HG03442 (cell line): ENCODE measurements around the gene CD72.

ENCODE experiments used
- ATAC-seq: cut with Tn5 transposase; IDR thresholded peaks from one replicate; pipeline ENCODE4 v1.9.1; 2021; ENCODE audit warnings: mild to moderate bottlenecking, moderate library complexity; ENCODE audit not compliant: unreplicated experiment

CD72 gene, protein sequence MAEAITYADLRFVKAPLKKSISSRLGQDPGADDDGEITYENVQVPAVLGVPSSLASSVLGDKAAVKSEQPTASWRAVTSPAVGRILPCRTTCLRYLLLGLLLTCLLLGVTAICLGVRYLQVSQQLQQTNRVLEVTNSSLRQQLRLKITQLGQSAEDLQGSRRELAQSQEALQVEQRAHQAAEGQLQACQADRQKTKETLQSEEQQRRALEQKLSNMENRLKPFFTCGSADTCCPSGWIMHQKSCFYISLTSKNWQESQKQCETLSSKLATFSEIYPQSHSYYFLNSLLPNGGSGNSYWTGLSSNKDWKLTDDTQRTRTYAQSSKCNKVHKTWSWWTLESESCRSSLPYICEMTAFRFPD

GRCh38 chr9:35618325-35618727 lies at the start of gene CD72:
Gene CD72 (minus strand): TSS chr9:35618413. CDS start chr9:35618303, 110 bp downstream.
- no peak for ATAC-seq

GRCh38 chr9:35667939-35668338 lies 49.7 kb upstream of the CD72 start:
- ATAC-seq = no peak

DNA sequence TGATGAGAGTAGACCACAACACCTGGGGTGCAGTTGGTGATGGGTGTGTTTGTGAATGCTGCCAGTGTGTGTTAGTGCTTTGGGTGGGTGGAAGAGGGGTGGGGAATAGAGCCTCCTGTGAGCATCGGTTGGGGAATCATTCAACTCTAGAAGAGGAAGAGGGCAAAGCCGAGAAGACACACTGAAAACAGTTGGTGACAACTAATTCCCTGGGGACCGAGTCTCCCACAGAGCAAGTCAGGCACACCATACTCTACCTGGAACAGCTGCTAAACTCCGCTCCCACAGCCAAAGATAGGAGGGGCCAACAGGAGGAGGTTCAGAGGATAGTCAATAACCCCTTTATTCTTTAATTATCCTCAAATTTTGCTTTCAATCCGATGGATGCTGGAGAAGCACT lies 48.3 kb upstream of the CD72 start:
- no peak for ATAC-seq

- no peak for ATAC-seq
Observed at GRCh38 chr9:35666045-35666444, 47.8 kb upstream of the CD72 start.

GRCh38 chr9:35665471-35665818 lies 47.2 kb upstream of the CD72 start:
- no peak for ATAC-seq

GRCh38 chr9:35664531-35665470 lies 46.6 kb upstream of the CD72 start, which contains the start of gene ARHGEF39:
Gene ARHGEF39 (minus strand): TSS chr9:35665195. CDS start chr9:35665169, 26 bp downstream.
- ATAC-seq = peak; percentile 78

DNA sequence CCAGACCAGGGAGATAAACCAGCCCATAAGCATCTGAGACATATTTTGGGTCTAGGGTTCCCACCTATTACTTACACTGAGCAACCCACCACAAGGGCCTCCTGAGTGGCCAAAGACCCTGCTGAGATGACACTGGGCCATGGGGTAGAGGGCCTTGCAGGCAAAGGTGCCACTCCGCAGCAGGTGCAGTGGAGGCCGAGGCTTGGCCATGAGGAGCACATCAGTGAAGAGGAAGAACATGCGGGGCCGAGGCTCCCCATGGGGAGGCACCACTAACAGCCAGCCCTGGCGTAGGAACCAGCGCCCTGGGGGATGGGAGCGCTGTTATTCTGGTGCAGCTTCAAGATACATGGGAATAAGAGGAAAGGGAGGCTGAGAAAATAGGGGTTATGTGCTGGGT lies 44.2 kb upstream of the CD72 start:
- ATAC-seq = no peak

- ATAC-seq = no peak
Observed at GRCh38 chr9:35661756-35662350, 43.6 kb upstream of the CD72 start.

- no peak for ATAC-seq
Observed at GRCh38 chr9:35660966-35661415, 42.8 kb upstream of the CD72 start.

- no peak for ATAC-seq
Observed at GRCh38 chr9:35659340-35659739, 41.1 kb upstream of the CD72 start.

GRCh38 chr9:35658968-35659220 lies 40.7 kb upstream of the CD72 start:
- ATAC-seq = no peak

- ATAC-seq = peak; percentile 50
Observed at GRCh38 chr9:35658137-35658967, 40.1 kb upstream of the CD72 start, which contains the start of gene CCDC107. Gene CCDC107 (plus strand): TSS chr9:35658292. CDS start chr9:35658380, 88 bp downstream.

- peak; percentile 89 for ATAC-seq
Observed at GRCh38 chr9:35657546-35658136, 39.4 kb upstream of the CD72 start, which contains the start of gene RMRP. Gene RMRP (minus strand): TSS chr9:35658019.

GRCh38 chr9:35656831-35657545 lies 38.8 kb upstream of the CD72 start:
- no peak for ATAC-seq

DNA sequence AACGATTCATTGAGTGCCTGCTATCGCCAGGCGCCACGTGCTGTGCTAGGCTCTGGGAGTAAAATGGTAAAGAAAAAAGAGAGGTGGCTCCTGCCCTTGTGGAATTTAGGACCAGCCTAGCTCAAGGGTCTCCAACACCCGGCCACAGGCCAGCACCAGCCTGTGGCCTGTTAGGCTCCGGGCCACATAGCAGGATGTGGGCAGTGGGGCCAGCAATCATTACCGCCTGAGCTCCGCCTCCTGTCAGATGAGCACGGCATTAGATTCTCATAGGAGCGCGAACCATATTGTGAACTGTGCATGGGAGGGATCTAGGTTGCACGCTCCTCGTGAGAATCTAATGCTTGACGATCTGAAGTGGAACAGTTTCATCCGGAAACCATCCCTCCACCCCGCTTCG lies 38.1 kb upstream of the CD72 start:
- ATAC-seq = no peak

DNA sequence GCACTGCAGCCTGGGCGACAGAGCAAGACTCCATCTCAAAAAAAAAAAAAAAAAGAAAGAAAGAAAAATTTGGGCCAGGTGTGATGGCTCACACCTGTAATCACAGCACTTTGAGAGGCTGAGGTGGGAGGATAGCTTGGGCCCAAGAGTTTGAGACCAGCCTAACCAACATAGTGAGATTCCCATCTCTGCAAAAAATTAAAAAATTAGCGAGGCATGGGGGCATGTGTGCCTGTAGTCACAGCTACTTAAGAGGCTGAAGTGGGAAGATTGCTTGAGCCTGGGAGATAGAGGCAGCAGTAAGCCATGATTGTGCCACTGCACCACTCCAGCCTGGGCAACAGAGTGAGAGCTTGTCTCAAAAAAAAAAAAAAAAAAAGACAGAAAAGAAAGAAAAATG lies 35.4 kb upstream of the CD72 start:
- ATAC-seq = no peak

DNA sequence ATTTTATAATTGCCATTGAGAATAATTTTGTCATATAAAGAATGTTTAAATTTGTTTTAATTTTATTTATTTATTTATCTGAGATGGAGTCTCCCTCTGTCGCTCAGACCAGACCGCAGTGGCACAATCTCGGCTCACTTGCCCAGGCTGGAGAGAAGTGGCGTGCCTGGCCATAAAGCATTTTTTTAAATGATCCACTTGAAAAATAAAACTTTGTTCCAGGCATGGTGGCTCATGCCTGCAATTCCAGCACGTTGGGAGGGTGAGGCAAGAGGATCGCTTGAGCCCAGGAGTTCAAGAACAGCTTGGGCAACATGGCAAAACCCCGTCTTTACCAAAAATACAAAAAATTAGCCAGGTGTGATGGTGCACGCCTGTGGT lies 34.6 kb upstream of the CD72 start:
- ATAC-seq = no peak

GRCh38 chr9:35651956-35652828 lies 34.0 kb upstream of the CD72 start:
- no peak for ATAC-seq
